GM12878 (cell line): ENCODE measurements around the gene SGTA. TPM values are rescaled to one million over a fixed set of nuclear protein-coding genes. Genes with fewer than 3 reads are reported as not detected.
A peak's percentile ranks its signal among the peaks of the same experiment; 100 is the strongest.

Source experiments
- CHD4 ChIP-seq: fragments of 200-600 bp; sonication (generic); IDR thresholded peaks from 2 replicates; pipeline ENCODE4 v1.6.1; 2016; ENCODE audit warnings: mild to moderate bottlenecking
- EED ChIP-seq: sonication (generic); IDR thresholded peaks from 2 replicates; pipeline ENCODE4 v1.6.1; 2016; ENCODE audit warnings: antibody characterized with exemption, low read depth
- HDGF ChIP-seq: fragments of 450-650 bp; IDR thresholded peaks from 2 replicates; pipeline ENCODE4 v1.6.1; 2016; ENCODE audit warnings: antibody characterized with exemption
- IKZF2 ChIP-seq, 2 experiments: fragments of 450-650 bp; IDR thresholded peaks; 2 replicates each; pipeline ENCODE4 v1.6.1; 2017; ENCODE audit warnings: mild to moderate bottlenecking in 2 of 2, moderate library complexity in 2 of 2
- JUND ChIP-seq: IDR thresholded peaks from 2 replicates; pipeline ENCODE4 v1.6.1; 2012; ENCODE audit warnings: low read depth, mild to moderate bottlenecking, low read length, improper control_type of control experiment, moderate library complexity
- MXI1 ChIP-seq: fragments of 150-350 bp; IDR thresholded peaks from 2 replicates; pipeline ENCODE4 v1.6.1; 2011; ENCODE audit warnings: low read depth, mild to moderate bottlenecking, inconsistent platforms, low read length, improper control_type of control experiment
- PRDM15 ChIP-seq: fragments of 450-650 bp; formaldehyde crosslinking; IDR thresholded peaks from 2 replicates; pipeline ENCODE4 v1.4.0; 2020; ENCODE audit warnings: mild to moderate bottlenecking, moderate library complexity
- SIN3A ChIP-seq: IDR thresholded peaks from 2 replicates; pipeline ENCODE4 v1.6.1; 2012; ENCODE audit warnings: low read depth, low read length, improper control_type of control experiment
- SRF ChIP-seq, 2 experiments: IDR thresholded peaks; 2 replicates each; pipeline ENCODE4 v1.6.1; 2011; ENCODE audit warnings: low read depth in 2 of 2, low read length in 2 of 2, mild to moderate bottlenecking in 1 of 2, moderate library complexity in 1 of 2
- SUZ12 ChIP-seq: fragments of 200-600 bp; sonication (generic); IDR thresholded peaks from one replicate; pipeline ENCODE4 v1.6.1; 2018; ENCODE audit warnings: antibody characterized with exemption, mild to moderate bottlenecking; ENCODE audit not compliant: unreplicated experiment
- ZBED1 ChIP-seq: IDR thresholded peaks from 2 replicates; pipeline ENCODE4 v1.6.1; 2016; ENCODE audit warnings: borderline replicate concordance
- ZBTB33 ChIP-seq: fragments of 450-650 bp; IDR thresholded peaks from 2 replicates; pipeline ENCODE4 v1.6.1; 2017; ENCODE audit warnings: mild to moderate bottlenecking
- polyA plus RNA-seq, 11 experiments: library from polyadenylated mRNA; depleted of rRNA in 4 of 11; unstranded in 6 of 11; stranded (reverse) in 5 of 11; fragments of >200 nt; fragmentation: Nextera tagmentation in 4 of 11; fragmentation: Illumina TruSeq in 1 of 11; extraction: Ambion mirVana in 4 of 11; extraction: Trizol in 1 of 11; gene quantifications; 1 replicate in 1 of 11; 2 replicates in 10 of 11; pipeline versions ENCODE4 v1.2.1 to v1.2.3, GENCODE V29; 2011 to 2016; ENCODE audit warnings: inconsistent platforms in 2 of 11, missing spikeins in 2 of 11, low read depth in 1 of 11
- total RNA-seq, 4 experiments: library from RNA; depleted of rRNA in 3 of 4; stranded (reverse); fragments of >200 nt in 3 of 4; fragmentation: Illumina TruSeq in 1 of 4; extraction: Trizol in 1 of 4; gene quantifications; 2 replicates each; pipeline versions ENCODE4 v1.2.1 to v1.2.3, GENCODE V29; 2013 to 2021

The SGTA gene
- total and polyA plus RNA-seq, 10 of the 15 experiments (the other 5 are each of a cell fraction or from before 2014, with no cell fraction given), result 2.0 to 102 (median 48.2) TPM

DNA sequence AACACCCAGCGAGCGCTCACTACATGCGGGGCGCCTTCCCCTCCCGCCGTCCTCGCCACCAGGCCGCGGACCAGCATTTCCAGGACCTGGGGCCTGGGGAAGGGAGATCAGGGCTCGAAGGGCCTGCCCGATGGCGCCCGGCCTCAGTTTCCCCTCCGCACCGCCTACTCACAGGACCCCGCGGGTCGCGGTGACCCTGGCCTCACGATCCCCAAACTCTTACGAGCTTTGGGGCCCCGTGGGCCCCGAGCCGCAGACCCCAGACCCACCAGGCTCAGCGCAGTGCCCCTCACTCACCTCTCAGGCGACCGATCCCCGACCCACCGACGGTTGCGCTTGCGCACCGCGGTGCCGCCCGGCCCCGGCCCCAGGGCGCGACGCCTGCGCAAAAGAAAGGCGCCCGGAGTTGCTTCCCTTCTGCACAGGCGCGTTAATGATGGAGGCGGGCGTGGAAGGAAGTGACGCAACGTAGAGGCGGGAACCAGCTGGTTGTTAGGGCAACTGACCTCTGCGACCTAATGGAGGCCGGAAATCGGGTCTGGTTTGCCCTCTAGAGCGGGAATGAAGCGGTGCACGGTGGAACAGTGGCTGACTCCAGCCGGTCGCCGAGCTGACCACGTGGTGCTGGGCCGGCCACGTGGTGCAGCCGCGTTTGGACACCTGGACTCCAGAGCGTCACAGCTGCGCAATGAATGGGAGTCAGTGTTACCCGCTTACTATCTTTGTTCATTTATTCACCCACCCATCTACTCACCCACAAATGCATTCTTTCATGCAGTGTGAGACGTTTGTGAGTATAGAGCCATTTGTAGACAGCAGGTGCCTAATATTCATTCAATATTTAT lies at the start of gene SGTA (continued):
- TF ChIP-seq PRDM15 (no peak), ZBTB33 (no peak), SUZ12 (no peak), CHD4 (no peak), IKZF2 (IDR thresholded peaks at IDR 0.05) (no peak), MXI1 (peak; percentile 99), SIN3A (peak; percentile 82), SRF (IDR thresholded peaks at IDR 0.05; ENCODE audit: low read depth in 2 of 2, low read length in 2 of 2) (peak; percentile 12 to 13; a peak in 1 of 4 replicates), JUND (0 out of 2 replicates have a peak, but pooled peaks have one; percentile 44), HDGF (peak; percentile 78), EED (no peak), ZBED1 (no peak)
- TF ChIP-seq, all 136 proteins: peak for 65
